ENCODE data around the gene PDE8B.
A peak's percentile ranks its signal among the peaks of the same experiment; 100 is the strongest.

The PDE8B gene

DNA sequence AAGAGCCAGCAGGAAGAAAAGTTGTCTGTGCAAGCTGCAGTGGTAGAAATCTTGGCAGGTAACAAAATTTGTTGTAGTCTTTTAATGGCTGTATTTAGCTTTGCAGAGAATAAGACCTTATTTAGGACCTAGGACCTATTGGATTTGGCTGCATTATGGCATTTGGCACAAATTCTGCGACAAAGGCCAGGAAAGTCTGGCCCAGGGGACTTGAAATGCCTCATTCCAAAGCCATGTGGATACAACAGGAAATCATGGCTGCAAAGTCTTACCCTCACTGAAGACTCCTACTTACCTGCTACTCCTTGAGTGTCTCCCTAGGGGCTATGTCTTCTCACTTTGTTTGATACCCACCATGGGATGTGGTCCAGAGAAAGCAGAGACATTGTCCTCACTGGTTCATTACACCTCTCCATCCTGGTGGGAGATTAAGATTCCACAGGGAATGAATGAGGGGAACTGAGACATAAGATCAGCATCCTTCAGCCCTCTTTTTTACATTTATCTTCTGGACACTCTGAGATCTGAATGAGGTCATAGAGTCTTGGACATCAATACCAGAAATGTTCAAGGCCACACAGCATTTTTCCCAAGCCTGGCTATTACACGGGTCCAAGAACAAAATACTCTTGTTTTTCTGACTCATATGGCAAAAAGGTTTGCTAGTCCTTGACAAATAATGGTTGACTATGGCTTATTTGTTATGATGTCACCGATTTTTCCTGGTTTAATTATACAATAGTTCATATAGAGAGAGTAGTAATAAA is 119.4 kb downstream of the PDE8B start:
- no peak overlapping the region for H3K4me3 Mint-ChIP-seq
- H3K36me3 Mint-ChIP-seq = no peaks in the 10 kb centered on the region
- no peaks in the 10 kb centered on the region for H3K4me1 Mint-ChIP-seq
- no peak overlapping the region for H3K27ac Mint-ChIP-seq
- H3K9me3 Mint-ChIP-seq = no peaks in the 10 kb centered on the region
- H3K27me3 Mint-ChIP-seq = peaks cover 15% of the 10 kb centered on the region
- no peak for ATAC-seq

DNA sequence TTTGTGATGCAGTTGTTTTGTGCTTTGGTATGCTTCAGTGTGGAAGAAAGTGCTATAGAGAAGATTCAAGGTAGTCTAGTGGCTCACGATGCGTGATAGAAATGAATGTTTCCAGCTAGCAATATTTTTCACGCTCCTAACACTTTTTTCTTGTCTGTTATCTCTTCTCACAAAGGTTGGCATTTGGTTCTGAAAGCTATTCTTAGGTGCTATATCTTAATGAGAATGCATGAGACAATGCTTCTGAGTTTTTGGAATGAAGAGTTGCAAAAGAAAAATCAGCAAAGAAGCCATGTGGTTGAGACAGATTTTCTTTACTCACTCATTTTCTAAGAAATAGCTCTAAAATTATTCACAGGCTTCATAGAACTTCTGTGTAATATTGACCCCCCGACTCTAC is 122.6 kb downstream of the PDE8B start:
- Mint-ChIP-seq H3K27ac (no peak overlapping the region), H3K4me3 (no peak overlapping the region), H3K9me3 (no peaks in the 10 kb centered on the region), H3K36me3 (no peaks in the 10 kb centered on the region), H3K27me3 (peaks cover 15% of the 10 kb centered on the region), H3K4me1 (no peaks in the 10 kb centered on the region)
- ATAC-seq = no peak

DNA sequence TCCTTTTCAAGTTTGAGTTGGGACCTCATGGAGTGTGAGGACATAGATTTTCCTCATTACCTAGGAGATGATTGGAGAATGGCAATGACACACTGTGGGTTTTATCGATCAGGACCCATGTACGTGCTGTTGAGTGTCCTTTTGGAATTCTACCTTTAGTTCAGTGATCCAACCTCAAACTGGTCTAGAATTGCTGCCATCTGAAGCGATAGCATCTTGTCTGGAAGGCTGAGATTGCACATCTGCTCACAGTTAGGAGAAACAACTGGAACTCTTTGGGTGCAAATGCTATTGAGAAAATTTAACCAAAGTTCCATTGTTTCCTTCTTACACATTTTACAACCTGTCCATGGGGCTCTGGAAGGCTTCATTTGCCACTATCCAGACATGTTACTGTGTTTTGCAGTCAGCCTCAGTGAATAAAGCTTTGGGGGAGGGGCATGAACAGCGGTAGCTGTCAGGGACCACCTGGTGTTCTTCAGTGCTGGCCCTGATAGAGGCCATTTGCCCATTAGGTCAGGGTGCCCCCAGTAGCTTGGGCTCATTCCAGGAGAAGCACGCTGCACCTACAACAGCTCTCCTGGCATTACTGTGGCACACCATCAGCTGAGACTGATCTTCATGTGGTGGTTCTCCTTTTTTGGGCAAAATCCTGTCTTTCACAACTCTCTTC is 123.1 kb downstream of the PDE8B start:
- H3K27ac Mint-ChIP-seq = no peak overlapping the region
- no peaks in the 10 kb centered on the region for H3K9me3 Mint-ChIP-seq
- H3K27me3 Mint-ChIP-seq = peaks cover 15% of the 10 kb centered on the region
- no peaks in the 10 kb centered on the region for H3K36me3 Mint-ChIP-seq
- no peak for ATAC-seq
- H3K4me1 Mint-ChIP-seq = no peaks in the 10 kb centered on the region
- no peak overlapping the region for H3K4me3 Mint-ChIP-seq

DNA sequence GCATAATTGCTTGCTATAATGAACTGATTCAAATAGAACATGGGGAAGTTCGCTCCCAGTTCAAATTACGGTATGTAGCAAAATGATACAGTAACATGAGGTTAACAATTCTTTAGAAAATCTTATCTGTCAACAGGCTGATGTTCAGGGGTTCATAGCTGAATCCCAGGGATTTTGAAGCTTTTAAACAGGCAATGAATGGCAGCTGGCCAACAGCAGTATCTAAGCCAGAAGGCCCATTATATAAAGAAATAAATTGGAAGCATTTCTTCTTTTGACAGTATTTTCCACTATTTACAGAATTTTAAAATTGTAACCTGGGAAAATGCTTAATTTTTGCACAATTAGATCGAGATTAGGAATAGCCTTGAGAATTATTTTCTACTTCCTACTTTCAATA is 126.8 kb downstream of the PDE8B start:
- Mint-ChIP-seq H3K36me3 (no peaks in the 10 kb centered on the region), H3K4me3 (no peak overlapping the region), H3K4me1 (no peaks in the 10 kb centered on the region), H3K27ac (no peak overlapping the region), H3K27me3 (peaks cover under 1% of the 10 kb centered on the region), H3K9me3 (no peaks in the 10 kb centered on the region)
- ATAC-seq = no peak

DNA sequence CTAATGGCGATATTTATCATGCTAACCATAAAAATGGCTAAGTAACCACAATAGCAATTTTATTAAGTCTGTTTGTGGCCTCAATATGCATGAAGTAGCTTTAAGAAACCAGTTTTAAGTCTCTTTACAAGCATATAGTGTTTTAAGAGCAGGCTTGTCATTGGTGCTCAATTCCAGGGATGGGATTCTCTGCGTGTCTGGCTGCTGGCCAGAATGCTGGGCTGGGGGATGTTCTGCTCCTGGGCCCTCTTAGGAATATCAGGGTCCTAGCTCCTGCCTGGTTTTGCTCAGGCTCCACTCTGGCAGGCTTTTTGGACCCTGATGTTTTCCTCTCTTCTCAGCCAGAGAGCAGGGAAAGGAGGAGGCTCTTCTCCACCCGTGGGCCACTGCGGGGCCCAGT is 127.2 kb downstream of the PDE8B start:
- Mint-ChIP-seq H3K27ac (no peak overlapping the region), H3K4me1 (no peaks in the 10 kb centered on the region), H3K9me3 (no peaks in the 10 kb centered on the region), H3K27me3 (no peaks in the 10 kb centered on the region), H3K4me3 (no peak overlapping the region), H3K36me3 (no peaks in the 10 kb centered on the region)
- no peak for ATAC-seq

DNA sequence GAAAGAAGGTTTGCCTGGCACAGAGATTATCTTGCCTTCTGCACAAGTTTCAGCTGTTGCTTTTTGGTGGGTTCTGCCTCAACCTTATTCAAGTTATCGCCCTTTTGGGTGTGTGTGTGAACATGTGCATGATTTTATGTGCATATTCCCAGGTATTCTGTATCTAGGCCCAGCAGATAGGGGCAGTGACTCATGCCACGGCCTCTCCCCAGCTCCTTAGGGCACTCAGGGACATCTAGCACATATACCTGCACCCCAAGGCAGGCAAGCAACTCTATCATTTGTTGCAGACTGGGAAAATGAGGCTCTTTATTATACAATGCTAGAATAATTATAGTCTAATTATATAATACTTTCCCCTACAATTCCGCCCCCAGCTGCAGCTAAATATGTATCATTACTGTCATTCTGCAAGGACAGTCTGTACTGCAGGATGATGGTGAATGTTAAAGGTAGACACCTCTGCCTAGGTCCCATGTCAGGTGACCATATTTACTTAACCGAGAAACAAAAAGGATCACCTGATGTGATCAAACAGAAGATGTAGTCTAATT is 128.9 kb downstream of the PDE8B start:
- Mint-ChIP-seq H3K27me3 (no peaks in the 10 kb centered on the region), H3K4me3 (no peak overlapping the region), H3K36me3 (no peaks in the 10 kb centered on the region), H3K4me1 (no peaks in the 10 kb centered on the region), H3K9me3 (no peaks in the 10 kb centered on the region), H3K27ac (no peak overlapping the region)
- no peak for ATAC-seq

DNA sequence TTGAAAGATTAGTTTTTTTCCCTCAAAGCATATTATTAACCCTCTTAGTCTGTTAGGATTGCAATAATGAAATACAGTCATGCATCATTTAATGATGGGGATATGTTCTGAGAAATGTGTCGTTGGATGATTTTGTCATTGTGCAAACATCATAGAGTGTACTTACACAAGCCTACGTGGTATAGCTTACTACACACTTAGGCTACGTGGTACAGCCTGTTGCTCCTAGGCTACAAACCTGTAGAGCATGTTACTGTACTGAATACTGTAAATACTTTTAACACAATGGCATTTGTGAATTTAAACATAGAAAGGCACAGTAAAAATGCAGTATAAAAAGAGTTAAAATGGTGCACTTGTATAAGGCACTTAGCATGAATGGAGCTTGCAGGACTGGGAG is 132.7 kb downstream of the PDE8B start:
- ATAC-seq = no peak
- H3K9me3 Mint-ChIP-seq = no peaks in the 10 kb centered on the region
- H3K27ac Mint-ChIP-seq = no peak overlapping the region
- no peaks in the 10 kb centered on the region for H3K36me3 Mint-ChIP-seq
- H3K27me3 Mint-ChIP-seq = no peaks in the 10 kb centered on the region
- no peak overlapping the region for H3K4me3 Mint-ChIP-seq
- no peaks in the 10 kb centered on the region for H3K4me1 Mint-ChIP-seq

DNA sequence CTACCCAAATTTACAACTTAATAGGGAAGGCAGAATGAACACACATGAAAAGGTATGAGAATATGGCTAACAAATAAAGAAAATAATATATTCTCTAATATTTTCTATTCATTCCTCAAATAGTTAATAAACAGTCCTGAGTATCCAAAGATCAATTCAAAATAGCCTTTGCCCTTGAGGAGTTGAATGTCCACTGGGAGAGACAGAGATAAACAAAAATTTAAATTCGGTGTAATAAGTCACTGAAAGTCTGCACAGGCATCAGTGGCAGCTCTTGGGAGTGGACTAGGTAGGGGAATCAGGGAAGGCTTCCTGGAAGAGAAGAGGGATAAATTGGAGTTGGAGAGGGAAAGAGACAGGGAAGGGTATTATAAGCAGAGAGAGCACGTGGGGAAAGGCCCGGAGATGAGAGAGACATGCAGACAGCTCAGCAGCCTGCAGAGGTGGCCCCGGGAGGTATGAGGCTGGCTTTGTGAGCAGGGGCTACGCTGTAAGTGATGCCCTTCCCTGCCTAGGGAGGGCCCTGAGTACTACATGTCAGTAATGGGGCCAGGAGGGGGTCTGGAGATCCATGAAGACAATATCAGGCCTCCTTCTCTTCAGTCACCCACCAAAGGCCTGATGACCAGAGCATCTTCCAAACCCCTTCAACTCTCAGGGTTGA is 137.1 kb downstream of the PDE8B start:
- H3K27me3 Mint-ChIP-seq = no peaks in the 10 kb centered on the region
- H3K4me3 Mint-ChIP-seq = no peak overlapping the region
- H3K9me3 Mint-ChIP-seq = no peaks in the 10 kb centered on the region
- no peaks in the 10 kb centered on the region for H3K4me1 Mint-ChIP-seq
- no peak for ATAC-seq
- no peak overlapping the region for H3K27ac Mint-ChIP-seq
- no peaks in the 10 kb centered on the region for H3K36me3 Mint-ChIP-seq

DNA sequence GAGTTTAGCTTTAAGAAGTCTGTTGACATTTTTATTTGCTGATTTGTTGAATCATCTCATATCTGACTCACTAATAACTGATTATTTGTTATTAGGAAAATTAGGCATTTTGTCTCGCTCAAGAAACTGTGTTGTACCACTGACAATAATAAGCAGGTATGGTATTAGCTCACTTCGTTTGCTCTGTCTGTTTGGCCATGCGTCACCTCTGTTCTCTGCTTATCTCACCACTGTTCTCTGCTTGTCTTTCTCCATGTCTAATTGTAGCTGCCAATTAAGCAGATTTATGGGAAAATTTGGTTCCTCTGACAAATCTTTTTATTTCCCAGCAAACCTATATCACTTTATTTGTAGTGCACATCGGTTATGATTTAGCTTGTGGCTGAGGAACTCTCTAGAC is 142.8 kb downstream of the PDE8B start:
- Mint-ChIP-seq H3K36me3 (no peaks in the 10 kb centered on the region), H3K4me3 (no peak overlapping the region), H3K27ac (no peak overlapping the region), H3K9me3 (peaks cover 3% of the 10 kb centered on the region), H3K4me1 (peaks cover 28% of the 10 kb centered on the region), H3K27me3 (peaks cover 7% of the 10 kb centered on the region)
- no peak for ATAC-seq

DNA sequence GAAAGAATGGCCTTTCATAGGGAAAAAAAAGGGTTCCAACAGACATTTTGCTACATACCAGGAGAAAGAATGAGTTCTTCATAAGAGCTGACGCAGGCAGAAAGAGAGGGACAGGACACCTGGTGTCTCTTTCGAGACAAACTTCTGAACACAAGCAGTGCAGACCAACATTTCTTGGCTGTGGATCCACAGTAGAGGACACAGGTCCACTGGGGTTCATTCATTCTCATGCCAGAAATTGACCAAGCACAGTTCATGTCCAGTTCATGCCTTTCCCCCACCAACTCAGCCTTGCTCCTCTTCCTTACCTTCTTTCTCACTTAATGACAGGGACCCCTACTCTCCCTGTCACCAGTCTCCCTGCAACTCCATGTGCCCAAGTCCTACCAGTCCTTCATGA is 144.0 kb downstream of the PDE8B start:
- H3K27me3 Mint-ChIP-seq = peaks cover 7% of the 10 kb centered on the region
- no peak overlapping the region for H3K27ac Mint-ChIP-seq
- H3K4me1 Mint-ChIP-seq = peaks cover 31% of the 10 kb centered on the region
- no peak overlapping the region for H3K4me3 Mint-ChIP-seq
- no peak for ATAC-seq
- peaks cover 3% of the 10 kb centered on the region for H3K9me3 Mint-ChIP-seq
- no peaks in the 10 kb centered on the region for H3K36me3 Mint-ChIP-seq

DNA sequence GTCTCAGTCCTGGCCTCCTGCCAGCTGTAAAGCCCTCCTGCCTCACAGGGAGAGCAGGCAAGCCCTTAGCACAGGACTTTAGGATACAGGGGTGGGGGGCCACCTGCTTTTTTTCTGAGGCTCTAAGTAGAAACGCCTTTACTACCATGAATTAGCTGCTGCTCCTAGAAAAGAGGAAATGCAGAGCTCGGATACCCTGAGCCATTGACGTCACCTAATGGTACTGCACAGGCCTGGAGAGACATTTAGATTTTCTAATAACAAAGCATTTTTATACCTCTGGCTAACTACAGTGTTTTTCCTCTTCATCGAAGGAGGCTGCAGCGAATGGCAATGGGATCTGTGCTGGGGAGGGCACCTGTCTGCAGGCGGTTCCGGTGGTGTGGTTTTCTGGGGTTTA is 144.6 kb downstream of the PDE8B start:
- H3K4me3 Mint-ChIP-seq = no peak overlapping the region
- no peak overlapping the region for H3K27ac Mint-ChIP-seq
- peaks cover 31% of the 10 kb centered on the region for H3K4me1 Mint-ChIP-seq
- peaks cover 7% of the 10 kb centered on the region for H3K27me3 Mint-ChIP-seq
- H3K36me3 Mint-ChIP-seq = no peaks in the 10 kb centered on the region
- ATAC-seq = no peak
- peaks cover 3% of the 10 kb centered on the region for H3K9me3 Mint-ChIP-seq

DNA sequence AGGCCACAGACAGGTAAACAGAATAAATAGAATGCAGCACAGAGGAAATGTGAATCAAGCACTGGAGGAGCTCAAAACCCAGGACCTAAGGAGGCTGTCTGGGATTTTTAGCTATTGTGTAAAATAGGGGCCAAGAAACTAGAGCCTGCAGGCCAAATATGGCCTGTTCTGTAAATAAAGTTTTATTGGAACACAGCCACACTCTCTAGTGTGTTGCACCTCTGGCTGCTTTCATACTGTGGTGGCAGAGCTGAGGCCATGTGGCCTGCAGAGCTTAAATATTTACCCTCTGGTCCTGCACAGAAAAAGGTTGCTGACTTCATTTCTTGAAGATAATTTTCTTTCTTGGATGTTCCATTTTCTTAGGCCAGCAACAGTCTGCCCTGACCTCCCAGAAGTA is 145.3 kb downstream of the PDE8B start:
- peaks cover 7% of the 10 kb centered on the region for H3K27me3 Mint-ChIP-seq
- ATAC-seq = no peak
- peaks cover 3% of the 10 kb centered on the region for H3K9me3 Mint-ChIP-seq
- no peak overlapping the region for H3K4me3 Mint-ChIP-seq
- H3K36me3 Mint-ChIP-seq = no peaks in the 10 kb centered on the region
- H3K27ac Mint-ChIP-seq = no peak overlapping the region
- peaks cover 31% of the 10 kb centered on the region for H3K4me1 Mint-ChIP-seq

DNA sequence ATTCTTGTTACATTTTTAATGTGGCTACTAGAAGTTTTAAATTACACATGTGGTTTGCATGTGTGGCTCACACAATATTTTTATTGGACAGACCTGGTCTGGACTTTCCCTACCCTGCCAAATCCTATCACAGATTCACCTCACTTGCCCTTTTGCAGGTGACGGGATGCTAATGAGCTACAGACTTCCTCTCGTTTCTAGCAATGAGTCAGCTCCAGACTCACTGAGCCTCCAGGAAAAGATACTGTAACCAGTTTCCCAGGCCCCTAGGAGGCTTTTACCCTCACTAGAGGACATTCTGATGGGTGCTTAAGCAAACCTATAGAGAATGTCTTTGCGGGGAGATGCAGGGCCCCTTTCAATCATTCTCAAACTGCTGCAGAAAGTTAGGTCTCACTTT is 146.3 kb downstream of the PDE8B start:
- Mint-ChIP-seq H3K27me3 (peaks cover 7% of the 10 kb centered on the region), H3K27ac (no peak overlapping the region), H3K4me1 (peaks cover 31% of the 10 kb centered on the region), H3K36me3 (no peaks in the 10 kb centered on the region), H3K4me3 (no peak overlapping the region), H3K9me3 (peaks cover 3% of the 10 kb centered on the region)
- ATAC-seq = peak; percentile 85

DNA sequence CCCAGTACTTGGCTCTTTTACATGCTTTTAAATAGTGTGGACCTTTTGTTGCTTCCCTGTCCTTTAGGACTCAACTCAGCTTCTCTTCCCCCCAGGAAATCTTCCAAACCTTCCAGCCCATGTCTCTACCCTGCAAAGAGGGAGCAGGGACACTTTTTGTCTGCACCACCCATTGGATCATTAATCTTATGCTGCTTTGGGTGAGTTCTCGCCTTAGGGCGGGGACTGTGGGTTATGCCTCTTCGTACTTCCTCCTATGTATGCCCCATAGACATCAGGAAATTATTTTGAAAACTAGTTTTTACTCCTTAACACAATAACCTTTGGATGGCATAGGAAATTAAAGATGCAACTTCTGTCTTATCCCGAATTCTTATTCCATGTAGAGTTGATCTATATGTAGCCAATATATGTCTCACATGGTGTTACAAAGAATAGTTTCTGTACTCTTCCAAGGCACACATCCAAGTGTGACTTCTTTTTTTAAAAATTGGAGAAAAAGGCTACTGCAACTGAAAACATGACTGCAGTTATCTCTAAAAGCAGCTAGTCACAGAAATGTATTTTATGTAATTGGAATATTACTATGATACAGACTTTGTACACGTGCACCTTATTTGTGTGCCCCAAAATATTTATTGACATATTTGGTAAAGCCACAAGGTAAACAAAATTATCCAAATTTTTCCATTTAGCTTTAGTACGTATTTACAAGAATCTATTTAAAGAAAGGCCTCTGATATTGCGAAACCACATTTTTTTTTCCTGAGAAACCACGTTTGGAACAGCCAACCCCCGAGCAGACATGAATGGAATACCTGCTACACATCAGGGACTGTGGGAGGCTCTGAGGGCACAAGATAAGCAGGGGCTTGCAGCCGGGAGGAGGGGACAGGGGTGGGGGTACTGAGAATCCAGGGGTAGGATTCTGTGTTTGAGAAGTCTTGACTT is 148.1 kb downstream of the PDE8B start:
- no peak for ATAC-seq
- peaks cover 3% of the 10 kb centered on the region for H3K9me3 Mint-ChIP-seq
- peaks cover 18% of the 10 kb centered on the region for H3K27me3 Mint-ChIP-seq

DNA sequence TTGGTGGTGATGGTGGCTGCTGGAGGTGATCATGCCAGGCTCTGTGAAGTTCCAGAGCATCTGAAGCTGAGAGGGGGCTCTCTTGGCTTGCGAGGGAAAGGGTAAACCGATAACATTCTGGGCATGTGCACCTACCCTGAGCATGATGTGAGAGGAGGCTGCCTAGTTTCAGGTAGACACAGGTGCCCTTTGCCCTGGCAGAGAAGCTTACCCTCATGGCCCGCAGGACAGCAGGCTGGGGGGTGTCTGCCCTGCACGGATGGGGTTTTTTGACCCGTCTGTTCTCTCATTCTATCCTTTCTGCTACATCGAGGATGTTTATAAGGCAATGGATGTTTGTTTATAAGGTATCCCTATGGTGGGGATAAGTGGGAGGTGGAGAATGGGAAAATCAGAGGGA is 148.8 kb downstream of the PDE8B start:
- no peak overlapping the region for H3K27ac Mint-ChIP-seq
- peaks cover 31% of the 10 kb centered on the region for H3K4me1 Mint-ChIP-seq
- peaks cover 18% of the 10 kb centered on the region for H3K27me3 Mint-ChIP-seq
- ATAC-seq = no peak
- H3K9me3 Mint-ChIP-seq = peaks cover 3% of the 10 kb centered on the region
- H3K36me3 Mint-ChIP-seq = no peaks in the 10 kb centered on the region
- no peak overlapping the region for H3K4me3 Mint-ChIP-seq

More for the DNA sequence above, 148.1 kb downstream of the PDE8B start:
- Mint-ChIP-seq H3K27ac (no peak overlapping the region), H3K36me3 (no peaks in the 10 kb centered on the region), H3K4me3 (no peak overlapping the region), H3K4me1 (peaks cover 31% of the 10 kb centered on the region)

All from stimulated activated memory B cell treated with anti-CD40 and anti-IgM and Interleukin-4, amounts not matched to agents 10 μg/mL and 1 μg/mL and 100 μg/mL, for 72 hours (primary cell).